GM04504 (cell line): Measurements from ENCODE around the gene SIRT5.

ENCODE experiments used
- DNase-seq: peaks from one replicate; pipeline ENCODE4 v3.0.0-alpha.2; 2012; ENCODE audit warnings: low read depth

SIRT5 gene

DNA sequence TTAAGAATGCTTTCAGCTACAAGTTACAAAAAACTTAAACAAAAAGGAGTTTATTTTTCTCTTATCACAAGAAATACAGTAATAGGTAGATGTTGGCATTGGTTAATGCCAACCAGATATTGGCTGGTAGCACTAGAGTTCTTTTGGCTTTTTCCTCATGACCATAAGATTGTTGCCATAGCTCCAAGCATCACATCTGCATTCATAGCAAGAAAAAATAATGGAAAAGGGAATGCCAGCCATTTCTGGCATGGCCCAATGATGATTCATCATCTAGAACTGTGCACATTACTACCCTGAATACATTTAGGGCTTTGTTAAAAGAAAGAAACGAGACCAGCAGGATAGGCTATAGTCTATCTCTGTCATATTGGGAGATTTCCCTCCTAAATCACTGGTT lies 20.8 kb upstream of the SIRT5 start:
- no peak for DNase-seq

DNA sequence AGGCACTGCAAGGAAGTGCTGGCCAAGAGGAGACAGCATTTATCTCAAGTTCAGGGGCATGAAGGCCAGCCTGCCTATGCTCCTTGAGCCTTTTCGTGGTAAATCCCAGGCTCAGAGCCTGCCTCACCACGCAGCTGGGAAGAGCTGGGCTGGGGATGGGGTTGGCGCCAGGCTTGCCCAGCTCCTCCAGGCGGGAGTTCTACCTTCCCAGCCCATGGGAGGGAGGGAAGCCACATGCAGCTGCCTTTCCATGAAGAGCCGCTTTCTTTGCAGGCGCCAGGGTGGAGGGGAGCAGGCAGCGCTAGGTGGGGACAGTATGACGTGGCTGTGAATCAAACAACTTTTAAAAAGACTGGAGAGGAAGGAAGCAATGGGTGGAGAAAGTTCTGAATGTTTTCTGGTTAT lies 19.5 kb upstream of the SIRT5 start:
- DNase-seq = no peak

DNA sequence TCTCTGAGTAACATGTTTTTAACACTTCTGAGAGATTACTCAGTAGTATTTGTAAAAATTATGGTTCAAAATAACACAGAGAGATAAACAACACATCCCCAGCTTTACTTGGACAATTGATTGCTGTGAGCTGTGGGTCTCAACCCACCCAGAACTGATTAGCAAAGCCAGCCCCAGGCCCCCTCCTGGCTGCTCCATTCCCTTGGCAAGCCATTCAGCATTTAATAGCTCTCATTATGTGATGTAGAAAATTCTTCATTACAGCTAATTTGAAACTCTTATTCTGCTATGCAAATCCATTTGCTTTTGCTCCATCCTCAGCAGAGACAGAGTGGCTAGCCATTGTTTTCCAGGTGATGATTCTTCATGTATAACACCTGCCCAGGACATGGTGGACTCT lies 16.6 kb upstream of the SIRT5 start:
- no peak for DNase-seq

DNA sequence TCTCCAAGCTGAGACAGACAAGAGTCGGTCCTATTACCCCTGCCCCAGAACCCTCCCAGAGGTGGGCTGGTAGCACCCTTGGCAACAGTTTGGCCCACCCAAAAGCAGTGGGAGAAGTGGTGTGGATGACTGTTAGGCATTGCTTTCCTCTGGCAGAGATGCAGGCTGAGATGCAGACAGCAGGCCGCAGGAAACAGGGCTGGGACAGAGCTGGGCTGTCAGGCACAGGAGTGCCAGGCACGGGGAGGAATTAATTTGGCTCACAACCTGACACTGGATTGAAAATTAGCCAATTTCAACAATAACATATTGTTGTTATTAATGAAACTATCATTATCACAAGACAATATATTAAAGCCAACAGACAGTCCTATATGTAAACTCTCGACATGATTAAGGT lies 15.7 kb upstream of the SIRT5 start:
- no peak for DNase-seq

DNA sequence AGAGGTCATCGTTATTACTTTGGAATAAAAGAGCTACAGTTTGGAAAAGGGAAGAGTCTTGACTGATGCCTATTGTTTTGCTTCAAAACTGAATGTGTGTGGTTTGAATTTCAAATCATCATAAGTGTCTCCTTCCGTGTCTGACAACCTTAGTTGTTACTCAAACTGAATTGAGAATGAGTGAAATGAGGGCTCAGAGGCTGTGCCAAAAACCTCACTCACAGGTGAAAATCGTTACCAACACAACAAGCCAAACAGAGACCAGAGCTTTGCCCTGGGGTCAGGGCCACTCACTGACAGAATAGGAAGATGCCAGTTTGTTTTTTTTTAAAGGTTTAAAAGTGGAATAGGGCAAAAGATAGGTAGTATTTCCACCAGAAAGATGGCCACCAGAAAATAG lies 15.2 kb upstream of the SIRT5 start:
- DNase-seq = no peak

DNA sequence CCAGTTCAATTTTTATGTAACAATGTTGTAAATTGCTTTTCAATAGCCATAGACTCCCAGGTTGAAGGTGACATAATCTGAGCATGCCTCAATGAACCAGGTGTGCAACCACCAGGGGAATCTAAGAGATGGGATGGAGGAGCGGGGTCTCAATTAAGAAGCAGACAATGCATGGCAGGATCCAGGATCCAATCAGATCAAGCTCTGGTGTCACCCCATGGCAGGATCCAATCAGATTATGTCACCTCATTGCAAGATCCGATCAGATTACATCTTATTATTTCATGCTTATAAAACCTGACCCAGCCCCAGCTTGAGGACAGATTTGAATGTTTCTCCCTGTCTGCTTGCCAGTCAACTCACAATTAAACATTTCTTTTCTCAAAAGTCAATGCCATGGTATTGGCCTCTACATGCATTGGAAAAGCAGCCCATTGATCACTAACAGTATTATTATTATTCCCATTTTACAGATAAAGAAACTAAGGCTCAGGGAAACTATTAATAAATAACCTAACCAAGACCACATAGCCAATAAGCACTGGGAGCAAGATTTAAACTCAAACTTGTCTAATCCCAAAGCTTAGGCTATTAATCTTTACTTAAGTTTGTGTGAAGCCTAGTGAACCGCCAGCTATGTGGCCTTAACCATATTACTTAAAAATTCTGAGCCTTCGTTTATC lies 14.3 kb upstream of the SIRT5 start:
- no peak for DNase-seq

DNA sequence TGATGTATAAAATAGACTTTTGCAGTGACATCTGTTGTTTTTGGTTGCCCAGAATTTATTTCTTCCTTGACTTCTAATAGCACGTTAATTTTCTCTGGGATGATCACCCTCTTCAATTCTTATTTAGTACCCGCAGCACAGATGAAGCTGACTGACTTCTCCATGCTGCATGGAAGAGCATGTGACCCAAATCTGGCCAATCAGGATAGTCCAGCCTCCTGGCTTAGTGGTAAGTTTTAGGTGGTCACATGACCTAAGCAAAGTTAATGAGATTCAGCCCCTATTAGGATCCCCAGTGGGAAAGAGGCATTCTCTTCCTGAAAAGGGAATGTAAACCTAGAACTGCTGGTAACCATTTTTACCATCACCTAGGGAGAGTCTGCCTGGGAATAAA lies 13.8 kb upstream of the SIRT5 start:
- DNase-seq = no peak

DNA sequence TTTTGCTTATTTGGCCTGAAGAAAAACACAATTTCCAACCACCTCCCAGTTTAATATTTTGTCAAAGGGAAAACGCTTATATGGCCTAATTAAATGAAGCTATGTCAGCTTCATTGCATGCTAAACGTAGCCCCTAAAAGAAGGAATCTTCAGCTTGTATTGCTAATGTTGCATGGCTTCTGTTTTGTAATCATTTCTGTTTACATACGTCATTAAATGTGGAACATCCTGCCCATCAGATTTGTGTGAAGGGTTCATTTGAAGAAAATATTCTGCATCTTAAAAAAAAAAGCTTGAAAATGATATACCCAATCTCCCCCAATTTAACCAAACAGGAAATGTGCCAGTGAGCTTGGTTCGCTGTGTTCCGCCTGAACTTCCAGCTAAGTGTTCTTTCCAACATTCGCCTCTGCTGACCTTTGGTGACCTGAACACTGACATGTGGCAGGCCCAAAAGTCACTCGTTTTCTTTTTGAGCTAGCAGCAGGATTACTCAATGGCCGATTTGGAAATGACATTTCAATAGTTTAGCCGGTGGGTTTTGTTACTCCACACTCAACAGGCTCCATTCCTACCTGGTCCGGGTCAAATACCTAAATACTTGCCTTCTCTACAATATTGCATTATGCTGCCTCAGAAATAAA lies 12.7 kb upstream of the SIRT5 start:
- no peak for DNase-seq

DNA sequence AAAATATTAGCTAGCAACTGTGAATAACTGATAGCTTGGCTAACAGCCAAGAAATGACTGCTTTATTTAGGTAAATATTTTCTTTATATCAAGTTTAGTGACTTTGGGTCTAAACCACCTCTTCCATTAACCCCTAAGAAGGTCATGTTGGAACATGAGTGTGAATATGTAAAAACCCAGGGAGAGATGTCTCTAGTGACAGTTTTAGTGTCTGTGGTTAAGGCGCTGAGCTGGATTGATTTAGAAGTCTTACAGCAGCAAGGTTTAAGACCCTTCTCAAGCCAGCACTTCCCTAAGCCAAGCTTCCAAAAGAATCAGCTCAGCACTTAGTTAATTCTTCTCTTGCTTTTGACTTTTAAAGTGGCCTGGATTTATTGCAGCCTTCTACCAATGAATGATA lies 11.4 kb upstream of the SIRT5 start:
- no peak for DNase-seq

DNA sequence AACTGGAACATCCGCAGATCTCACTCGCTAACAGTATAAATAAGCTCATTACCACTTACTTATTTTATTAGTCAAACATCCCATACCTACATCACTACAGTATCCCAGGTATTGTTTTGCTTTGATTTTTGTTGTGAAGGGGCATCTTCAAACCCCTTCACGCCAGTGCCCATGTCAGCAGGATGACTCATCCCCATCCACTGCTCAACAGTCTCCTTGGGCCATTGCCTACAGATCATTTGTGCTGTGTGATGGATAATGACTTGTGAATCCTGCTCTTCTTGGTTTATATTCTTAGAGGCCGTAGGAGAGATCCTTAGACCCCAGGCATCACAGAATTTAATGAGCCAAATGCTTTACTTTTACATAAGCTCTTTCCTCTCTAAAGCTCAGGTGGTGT lies 8.5 kb upstream of the SIRT5 start:
- no peak for DNase-seq

DNA sequence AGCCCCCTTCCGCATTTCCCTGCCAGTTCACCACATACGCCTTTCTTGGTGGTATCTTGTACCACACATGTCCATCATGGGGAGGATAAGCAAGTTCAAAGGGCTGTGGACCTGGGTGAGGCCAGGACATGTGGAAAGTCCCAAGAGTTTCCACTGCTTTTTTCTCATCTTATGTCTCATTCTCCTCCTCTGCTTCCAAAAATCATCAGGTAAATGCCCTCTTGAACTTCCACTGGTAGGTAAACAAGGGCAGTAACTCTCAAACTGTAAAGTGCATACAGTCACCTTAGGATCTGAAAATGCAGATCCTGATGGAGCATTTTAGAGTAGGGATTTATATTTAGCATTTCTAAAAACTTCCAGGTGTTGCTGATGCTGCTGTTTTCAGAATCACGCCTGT lies 7.9 kb upstream of the SIRT5 start:
- no peak for DNase-seq

DNA sequence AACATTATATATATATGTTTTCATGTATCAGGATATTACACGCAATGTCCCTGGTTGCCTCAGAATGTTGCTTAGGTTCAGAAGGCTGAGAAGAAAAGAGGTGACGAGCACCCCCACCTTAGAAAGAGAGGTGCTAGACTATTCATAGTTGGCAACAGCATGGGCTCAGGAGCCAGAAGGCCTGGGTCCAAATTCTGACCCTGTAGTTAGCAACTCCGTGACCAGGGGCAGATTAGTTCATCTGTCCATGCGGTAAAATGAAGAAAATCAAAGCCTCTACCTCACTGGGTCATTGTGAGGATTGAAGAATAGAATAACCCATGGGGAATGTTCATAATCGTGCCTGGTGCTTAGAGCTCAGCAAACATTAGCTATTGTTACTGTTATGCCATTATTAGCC lies 5.4 kb upstream of the SIRT5 start:
- DNase-seq = no peak

DNA sequence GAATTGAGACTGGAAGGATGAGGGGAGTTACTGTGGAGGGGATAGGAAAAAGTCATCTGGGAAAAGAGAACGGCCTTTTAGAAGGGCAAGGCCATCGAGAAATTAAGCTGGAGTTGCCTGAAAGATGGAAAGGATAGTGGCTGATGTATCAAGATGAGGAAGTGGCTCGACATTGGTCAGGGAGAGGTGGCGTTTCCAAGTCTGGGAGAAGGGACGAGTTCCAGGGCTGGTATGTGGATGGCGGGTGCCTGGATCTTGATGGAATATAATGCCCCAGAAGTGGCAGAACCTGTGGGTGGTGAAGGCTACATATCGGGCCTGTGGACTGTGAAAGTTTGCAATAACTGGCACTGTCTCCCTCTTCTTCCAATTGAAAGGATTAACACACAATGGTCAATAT lies 2.2 kb upstream of the SIRT5 start:
- no peak for DNase-seq

DNA sequence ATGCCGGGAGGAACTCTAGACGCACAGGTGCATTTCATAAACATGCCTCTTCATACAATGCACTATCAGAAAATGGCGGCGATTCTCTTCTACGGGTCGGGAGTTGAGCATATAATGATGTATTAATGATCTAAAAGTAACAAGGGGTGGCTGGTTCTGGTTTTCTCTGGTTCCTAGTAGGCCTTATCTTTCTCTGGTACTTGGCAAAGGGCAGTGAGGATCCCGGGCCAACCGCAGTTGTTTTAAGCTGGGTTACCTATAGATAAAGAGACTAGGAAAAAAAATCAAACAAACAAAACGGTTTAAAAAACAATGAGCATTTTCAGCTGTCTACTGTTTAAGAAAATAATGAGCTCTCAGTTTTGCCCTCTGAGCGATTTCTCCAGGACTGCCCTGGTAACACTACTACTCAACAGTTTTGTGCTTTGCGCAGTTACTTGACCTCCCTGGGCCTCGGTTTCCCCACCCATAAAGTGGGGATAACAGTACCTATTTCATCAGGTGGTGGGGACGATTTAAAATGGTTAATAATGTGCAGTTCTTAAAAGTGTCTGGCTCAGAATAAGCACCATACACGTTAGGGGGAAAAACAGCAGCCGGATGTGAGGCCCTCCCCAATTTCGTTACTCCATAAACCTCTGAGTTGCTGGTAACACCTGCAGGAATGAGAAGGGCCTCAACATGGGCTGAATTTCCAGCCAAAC lies 1.3 kb upstream of the SIRT5 start:
- DNase-seq = no peak

DNA sequence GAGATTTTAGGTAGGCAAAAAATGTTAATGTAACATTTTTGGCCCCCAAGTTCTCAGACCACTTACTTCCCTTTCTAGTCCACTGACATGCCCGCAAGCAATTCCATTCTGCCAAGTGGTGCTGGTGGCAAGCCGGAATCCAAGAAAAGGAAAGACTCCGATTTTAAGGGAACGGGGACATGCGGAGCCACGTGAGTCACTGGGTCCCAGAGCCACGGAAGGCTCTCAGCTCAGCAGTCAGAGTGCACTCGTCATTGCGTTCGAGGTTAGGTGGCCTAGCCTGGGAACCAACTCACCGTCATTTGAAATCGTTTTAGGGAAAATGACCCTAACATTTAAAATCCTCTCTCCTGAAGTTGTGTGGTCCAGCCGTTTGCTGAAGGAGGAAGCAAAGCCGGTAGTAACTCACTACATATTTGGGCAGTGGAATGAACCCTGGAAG lies 711 bp upstream of the SIRT5 start:
- no peak for DNase-seq

DNA sequence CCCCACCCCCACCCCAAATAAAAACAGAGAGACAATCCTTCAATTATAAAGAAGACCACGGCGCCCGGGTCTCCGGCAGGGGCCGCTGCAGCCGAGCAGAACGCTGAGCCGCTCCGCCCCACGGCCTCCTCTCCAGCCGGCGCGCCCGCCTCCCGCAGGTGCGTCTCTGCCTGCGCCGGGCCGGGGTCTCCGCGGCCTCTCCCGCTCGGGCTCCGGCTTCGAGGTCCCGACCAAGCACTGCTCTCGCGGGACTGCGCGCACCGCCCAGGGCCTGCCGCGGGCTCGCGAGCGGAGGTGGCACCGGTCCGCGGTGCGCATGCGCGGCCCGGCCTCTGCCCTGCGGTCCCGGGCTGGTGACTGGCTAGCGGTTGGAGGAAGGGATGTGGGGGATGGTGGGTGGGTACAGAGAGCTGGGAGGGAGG lies 241 bp upstream of the SIRT5 start:
- peak; percentile 73 for DNase-seq

DNA sequence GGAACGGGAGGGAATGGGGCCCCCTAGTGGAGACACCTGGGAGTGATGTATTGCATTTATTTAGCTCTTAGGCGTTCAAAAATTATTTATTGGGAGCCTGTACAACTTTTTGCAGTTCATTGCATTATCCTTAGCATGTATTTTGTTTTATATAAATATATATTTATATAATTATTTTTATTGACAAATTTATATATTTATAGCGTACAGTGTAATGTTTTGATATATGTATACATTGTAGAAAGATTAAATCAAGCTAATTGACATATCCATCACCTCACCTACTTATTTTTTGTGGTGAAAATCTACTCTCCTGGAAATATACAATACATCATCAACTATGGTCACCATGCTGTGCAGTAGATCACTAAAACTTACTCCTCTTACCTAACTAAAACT lies 975 bp downstream of the SIRT5 start:
- no peak for DNase-seq

DNA sequence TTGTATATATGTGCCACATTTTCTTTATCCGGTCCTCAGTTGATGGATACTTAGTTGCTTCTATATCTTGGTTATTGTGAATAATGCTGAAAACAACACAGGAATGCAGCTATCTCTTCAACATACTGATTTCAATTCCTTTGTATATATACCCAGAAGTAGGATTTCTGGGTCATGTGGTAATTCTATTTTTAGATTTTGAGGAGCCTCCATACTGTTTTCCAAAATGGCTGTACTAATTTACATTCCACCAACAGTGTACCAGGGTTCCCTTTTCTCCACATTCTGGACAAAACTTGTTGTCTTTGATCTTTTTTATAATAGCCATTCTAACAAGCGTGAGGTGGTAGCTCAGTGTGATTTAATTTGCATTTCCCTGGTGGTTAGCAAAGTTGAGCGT lies 1.6 kb downstream of the SIRT5 start:
- DNase-seq = no peak

DNA sequence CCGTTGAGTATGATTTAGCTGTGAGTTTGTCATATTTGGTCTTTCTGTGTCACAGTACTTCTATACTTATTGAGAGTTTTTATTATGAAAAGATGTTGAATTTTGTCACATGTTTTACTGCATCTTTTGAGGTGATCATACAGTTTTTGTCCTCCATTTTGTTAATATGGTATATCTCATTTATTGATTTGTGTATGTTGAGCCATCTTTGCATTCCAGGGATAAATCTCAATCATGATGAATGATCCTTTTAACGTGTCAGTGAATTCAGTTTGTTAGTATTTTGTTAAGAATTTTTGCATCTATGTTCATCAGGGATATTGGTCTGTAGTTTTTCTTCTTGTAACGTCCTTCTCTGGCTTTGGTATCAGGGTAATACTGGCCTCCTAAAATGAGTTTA lies 3.5 kb downstream of the SIRT5 start:
- DNase-seq = no peak

DNA sequence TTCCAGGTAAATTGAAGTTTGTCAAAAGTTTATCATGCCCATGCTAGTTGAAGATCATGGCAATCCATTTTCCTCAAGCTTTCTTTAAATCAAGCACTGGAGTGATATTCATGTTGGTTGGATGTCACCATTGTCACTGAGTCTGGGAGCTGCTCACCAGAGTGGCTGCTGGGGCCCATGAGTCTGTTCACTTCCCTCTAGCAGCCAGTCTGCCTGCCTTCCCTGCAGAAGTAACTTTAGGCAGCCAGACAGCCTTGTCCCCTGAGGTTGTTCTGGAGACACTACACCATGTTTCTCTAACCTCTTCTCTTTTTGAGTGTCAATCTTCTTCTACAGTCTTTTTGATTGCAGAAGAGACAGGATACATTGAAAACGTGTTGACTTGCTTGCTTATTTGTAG lies 5.5 kb downstream of the SIRT5 start:
- no peak for DNase-seq

DNA sequence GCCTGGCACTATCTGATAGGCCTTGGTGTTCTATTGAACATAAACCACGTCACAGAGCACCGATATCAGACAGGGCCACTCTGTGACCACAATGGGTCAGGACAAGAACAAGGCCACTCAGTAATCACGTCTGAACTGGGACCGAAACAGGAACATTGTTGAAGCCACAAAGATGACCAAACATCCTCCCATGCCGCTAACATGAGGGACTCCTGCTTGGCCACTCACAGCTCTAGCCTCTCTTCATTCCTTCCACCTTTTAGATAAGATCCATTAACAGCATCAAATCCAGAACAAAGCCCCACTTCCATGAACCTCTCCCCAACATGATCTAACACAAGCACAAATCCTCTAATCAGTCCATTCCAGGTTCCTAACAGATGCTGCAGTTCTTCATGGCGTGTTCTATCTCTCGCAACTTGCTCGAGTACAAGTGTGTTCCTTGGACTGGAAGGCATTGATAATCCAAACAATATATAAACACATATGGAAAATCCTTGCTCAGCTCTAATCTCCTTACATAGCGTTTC lies 7.4 kb downstream of the SIRT5 start:
- no peak for DNase-seq

DNA sequence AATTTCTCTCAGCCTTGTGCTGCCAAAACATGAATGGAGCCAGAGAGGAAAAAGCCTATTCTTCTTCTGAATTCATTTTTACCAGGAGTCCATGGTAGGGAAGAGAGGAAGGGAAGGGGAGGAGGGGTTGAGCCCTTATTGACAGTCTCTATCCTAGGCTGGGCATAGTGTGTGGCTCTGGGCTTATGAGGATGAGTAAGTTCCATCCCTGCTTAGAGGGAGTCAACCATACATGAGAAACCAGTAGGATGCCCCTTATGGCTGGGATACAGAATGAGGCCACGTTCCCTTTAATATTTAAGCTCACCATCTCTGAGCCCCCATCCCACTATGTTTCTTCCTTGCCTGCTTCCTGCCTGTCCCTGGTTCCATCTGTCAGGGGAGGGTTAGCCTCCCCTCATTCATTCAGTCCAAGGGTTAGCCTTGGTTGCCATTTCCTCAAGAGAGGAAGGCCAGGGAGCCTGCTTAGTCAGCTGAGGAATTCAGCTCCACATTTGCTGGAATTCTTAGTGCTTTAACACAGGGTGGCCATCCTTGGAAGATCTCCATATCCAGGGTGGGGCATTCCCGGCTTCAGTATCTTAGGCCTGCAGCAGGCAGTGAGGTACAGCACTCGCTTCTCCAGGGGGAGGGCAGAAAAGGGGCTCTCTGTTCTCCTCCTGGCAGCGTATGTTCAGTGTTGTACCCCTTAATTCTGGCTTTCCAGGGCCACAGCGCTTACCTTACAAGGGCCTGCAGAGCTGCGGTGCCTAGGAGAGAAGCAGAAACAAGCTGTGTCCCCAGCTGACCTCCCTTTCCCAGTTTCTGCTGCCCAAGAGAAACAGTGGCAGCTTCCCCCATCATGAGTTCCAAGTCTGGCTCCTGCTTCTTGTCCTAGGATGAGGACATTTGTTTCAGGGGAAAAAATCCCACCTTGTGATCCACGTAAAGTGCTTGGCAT lies 12.5 kb downstream of the SIRT5 start:
- peak; percentile 4 for DNase-seq
